ENCODE data around the gene ALDH2. TPM values are rescaled to one million over a fixed set of nuclear protein-coding genes. Genes with fewer than 3 reads are reported as not detected.
A peak's percentile ranks its signal among the peaks of the same experiment; 100 is the strongest.
"Not testable (repeated sequence)": the region's sequence is repeated elsewhere in the genome, so short reads cannot be mapped to it uniquely, and the experiment has no call there.

Gene ALDH2
- total RNA-seq, 1 donor from 2014 or later: 66.4 TPM

DNA sequence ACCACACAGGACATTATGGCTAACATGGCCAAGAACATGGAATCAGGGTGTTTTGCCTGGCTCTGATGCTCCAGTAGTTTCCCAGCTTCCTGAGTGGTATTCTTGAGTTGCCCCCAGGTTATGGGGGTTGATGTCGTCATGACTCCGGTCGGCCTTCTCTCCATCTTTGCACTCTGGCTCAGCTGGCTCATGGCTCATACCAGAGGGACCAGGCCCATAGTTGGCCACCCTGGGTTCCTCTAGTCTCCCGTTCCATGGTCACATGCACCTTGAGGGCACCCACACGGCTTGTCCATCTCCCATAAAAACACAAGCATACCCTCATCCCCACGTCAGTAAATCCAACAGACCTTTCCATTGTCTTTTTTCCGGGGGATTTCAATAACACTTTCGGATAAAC lies 51.6 kb downstream of the ALDH2 start:
- H3K36me3 ChIP-seq: no peaks in the 10 kb centered on the region
- H3K4me1 ChIP-seq: no peaks in the 10 kb centered on the region
- TF ChIP-seq, protein P1, sequence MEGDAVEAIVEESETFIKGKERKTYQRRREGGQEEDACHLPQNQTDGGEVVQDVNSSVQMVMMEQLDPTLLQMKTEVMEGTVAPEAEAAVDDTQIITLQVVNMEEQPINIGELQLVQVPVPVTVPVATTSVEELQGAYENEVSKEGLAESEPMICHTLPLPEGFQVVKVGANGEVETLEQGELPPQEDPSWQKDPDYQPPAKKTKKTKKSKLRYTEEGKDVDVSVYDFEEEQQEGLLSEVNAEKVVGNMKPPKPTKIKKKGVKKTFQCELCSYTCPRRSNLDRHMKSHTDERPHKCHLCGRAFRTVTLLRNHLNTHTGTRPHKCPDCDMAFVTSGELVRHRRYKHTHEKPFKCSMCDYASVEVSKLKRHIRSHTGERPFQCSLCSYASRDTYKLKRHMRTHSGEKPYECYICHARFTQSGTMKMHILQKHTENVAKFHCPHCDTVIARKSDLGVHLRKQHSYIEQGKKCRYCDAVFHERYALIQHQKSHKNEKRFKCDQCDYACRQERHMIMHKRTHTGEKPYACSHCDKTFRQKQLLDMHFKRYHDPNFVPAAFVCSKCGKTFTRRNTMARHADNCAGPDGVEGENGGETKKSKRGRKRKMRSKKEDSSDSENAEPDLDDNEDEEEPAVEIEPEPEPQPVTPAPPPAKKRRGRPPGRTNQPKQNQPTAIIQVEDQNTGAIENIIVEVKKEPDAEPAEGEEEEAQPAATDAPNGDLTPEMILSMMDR (IDR thresholded peaks at IDR 0.05): no peak
- H3K9me3 ChIP-seq: no peaks in the 10 kb centered on the region
- H3K4me3 ChIP-seq: no peak overlapping the region
- DNase-seq (ENCODE audit: low spot score in 2 of 2): peak in 1 of 2 donors; percentile 40
- intact Hi-C loops (cut with DNase I): no loop called here
- H3K27me3 ChIP-seq: no peaks in the 10 kb centered on the region
- H3K27ac ChIP-seq: no peak overlapping the region

DNA sequence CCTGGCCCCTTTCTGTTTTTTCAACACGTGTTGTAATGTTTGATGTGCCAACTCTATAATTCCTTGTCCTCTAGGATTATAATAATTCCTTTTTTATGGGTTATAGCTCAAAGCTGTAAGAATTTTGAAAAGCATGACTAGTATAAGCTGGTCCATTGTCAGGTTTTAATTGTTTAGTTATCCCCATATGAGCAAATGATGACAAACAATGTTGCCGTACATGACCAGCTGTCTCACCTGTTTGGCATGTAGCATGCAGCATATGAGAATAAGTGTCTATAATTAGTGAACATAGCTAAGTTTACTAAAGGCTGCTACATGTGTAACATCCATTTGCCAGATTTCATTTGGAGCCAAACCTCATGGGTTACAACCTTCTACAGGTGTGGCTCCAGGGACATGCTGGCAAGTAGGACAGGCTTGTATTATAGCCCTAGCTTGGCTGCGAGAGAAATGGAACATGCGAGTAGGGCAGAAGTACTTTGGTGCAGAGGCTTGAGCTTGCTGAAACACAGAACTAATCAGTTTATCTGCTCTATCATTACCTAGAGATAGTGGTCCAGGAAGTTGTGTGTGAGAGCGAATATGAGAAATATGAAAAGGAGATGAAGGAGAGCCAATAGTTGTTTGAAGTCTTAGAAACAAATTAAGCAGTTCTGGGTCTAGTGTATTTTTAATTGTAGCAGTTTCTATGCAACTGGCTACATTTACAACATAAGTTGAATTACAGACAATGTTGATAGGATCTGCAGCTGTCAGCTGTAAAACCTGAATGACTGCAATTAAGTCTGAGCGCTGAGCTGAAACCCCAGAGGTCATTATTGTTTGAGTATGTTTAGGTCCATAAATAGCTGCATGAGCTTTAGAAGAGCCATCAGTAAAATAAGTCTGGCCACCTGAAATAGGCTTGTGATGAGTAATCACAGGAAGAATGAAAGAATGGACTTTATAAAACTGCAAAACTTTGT lies 52.7 kb downstream of the ALDH2 start:
- intact Hi-C loops (cut with DNase I): no loop called here
- no peak overlapping the region for H3K4me3 ChIP-seq
- TF ChIP-seq, protein P1 (IDR thresholded peaks at IDR 0.05): no peak

DNA sequence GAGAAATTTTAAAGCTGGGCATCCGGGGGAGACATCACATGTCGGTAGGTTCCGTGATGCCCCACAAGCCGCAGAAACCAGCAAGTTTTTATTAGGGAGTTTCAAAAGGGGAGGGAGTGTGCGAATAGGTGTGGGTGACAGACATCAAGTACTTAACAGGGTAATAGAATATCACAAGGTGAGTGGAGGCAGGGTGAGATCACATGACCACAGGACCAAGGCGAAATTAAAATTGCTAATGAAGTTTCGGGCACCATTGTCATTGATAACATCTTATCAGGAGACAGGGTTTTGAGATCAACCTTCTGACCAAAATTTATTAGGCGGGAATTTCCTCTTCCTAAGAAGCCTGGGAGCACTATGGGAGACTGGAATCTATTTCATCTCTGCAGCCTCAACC lies 54.1 kb downstream of the ALDH2 start:
- intact Hi-C loops (cut with DNase I); H3K4me1 ChIP-seq; H3K9me3 ChIP-seq; H3K27ac ChIP-seq; H3K27me3 ChIP-seq; H3K36me3 ChIP-seq; DNase-seq (ENCODE audit: low spot score in 2 of 2); H3K4me3 ChIP-seq: not testable (repeated sequence)

More for the DNA sequence above, 52.7 kb downstream of the ALDH2 start:
- Histone ChIP-seq H3K27me3 (no peaks in the 10 kb centered on the region), H3K4me1 (no peaks in the 10 kb centered on the region), H3K27ac (no peak overlapping the region), H3K9me3 (no peaks in the 10 kb centered on the region), H3K36me3 (no peaks in the 10 kb centered on the region)
- DNase-seq (ENCODE audit: low spot score in 2 of 2): no peak

DNA sequence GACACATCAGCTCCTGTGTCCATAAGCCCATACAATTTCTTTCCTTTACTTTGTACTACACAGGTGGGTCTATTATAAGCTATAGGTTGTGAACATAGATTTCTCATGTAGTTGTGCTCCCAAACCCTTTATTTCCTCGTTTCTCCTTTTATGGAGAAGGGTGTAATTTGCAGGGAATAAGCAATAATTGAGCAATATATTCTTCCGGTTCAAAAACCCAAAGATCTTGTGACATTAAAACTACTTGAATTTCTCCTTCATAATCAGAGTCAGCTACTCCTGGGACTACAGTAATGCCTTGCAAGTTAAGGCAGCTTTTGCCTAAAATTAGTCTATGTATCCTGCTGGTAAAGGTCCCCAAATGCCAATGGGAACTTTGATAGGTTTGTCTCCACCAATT lies 56.2 kb downstream of the ALDH2 start:
- H3K4me3 ChIP-seq: no peak overlapping the region
- no peaks in the 10 kb centered on the region for H3K4me1 ChIP-seq
- TF ChIP-seq, protein P1 (IDR thresholded peaks at IDR 0.05): no peak
- no peaks in the 10 kb centered on the region for H3K36me3 ChIP-seq
- H3K27ac ChIP-seq: no peak overlapping the region
- intact Hi-C loops (cut with DNase I): no loop called here
- H3K9me3 ChIP-seq: no peaks in the 10 kb centered on the region
- no peak for DNase-seq (ENCODE audit: low spot score in 2 of 2)
- no peaks in the 10 kb centered on the region for H3K27me3 ChIP-seq

DNA sequence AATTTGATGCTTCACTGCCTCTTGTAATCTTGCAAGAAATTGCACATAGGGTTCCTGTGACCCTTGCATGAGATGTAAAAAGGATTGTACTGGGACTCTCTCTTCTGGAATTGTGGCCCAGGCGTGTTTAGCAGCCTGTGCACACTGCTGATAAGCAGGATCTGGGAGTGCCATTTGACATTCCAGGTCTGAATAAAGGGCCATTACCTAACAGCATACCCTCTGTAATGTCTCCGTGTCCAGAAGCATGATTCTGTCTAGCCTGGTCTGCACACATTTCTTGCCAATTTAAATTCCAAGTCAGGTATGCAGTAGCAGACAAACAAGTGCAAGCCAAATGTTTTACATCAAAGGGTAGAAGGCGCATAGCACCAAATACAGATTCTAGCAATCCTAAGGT lies 57.2 kb downstream of the ALDH2 start:
- Histone ChIP-seq H3K4me1 (no peaks in the 10 kb centered on the region), H3K27ac (no peak overlapping the region), H3K27me3 (no peaks in the 10 kb centered on the region), H3K4me3 (no peak overlapping the region), H3K9me3 (no peaks in the 10 kb centered on the region), H3K36me3 (no peaks in the 10 kb centered on the region)
- intact Hi-C loops (cut with DNase I): no loop called here
- DNase-seq (ENCODE audit: low spot score in 2 of 2): no peak
- TF ChIP-seq, protein P1 (IDR thresholded peaks at IDR 0.05): no peak

DNA sequence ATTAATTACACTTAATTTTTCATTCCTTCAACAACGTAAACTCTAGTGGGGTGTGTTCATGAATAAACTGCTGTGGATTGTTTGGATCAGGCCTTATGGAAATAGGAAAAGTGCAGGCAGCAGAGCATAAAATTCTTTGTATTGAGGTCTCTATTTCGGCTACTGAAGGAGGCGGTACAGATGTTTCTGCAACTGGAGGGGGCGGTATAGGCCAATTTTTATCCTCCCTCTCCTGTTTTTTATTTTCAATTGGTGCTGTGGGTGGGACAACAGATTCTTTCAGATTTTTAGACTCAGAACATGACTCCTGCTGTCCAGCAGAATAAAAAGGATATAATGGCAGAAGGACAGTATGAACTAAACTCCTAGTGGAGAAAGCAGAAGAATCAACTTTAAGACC lies 57.6 kb downstream of the ALDH2 start:
- H3K9me3 ChIP-seq; H3K36me3 ChIP-seq; H3K4me3 ChIP-seq; H3K27ac ChIP-seq; intact Hi-C loops (cut with DNase I); H3K4me1 ChIP-seq; DNase-seq (ENCODE audit: low spot score in 2 of 2); H3K27me3 ChIP-seq: not testable (repeated sequence)
- TF ChIP-seq, protein P1 (IDR thresholded peaks at IDR 0.05): peak in 1 of 3 experiments; percentile 18

Measured in ascending aorta (tissue), 2 donors.